GM12891 (cell line): Measurements from ENCODE around the gene ATP6V0E1.
"Not testable (repeated sequence)": the region's sequence is repeated elsewhere in the genome, so short reads cannot be mapped to it uniquely, and the experiment has no call there.

Experiments used
- DNase-seq: peaks from one replicate; pipeline ENCODE4 v3.0.0; 2011; ENCODE audit warnings: low spot score; ENCODE audit not compliant: insufficient read length
- FAIRE-seq: peaks from 2 replicates; lab custom pipeline; 2011; peaks lifted over from hg19 to GRCh38; lab: Jason Lieb, UNC
- PAX5 ChIP-seq: IDR thresholded peaks from 2 replicates; pipeline ENCODE4 v1.6.1; 2011; ENCODE audit warnings: low read length, moderate library complexity, mild to moderate bottlenecking; ENCODE audit not compliant: insufficient read depth, severe bottlenecking
- POLR2A ChIP-seq: IDR thresholded peaks from 2 replicates; pipeline ENCODE4 v1.6.1; 2011; ENCODE audit warnings: low read depth, low read length, control low read depth
- POLR2AphosphoS5 ChIP-seq: IDR thresholded peaks from 2 replicates; pipeline ENCODE4 v1.6.1; 2011; ENCODE audit warnings: low read depth, low read length, control low read depth
- POU2F2 ChIP-seq: IDR thresholded peaks from 2 replicates; pipeline ENCODE4 v1.6.1; 2011; ENCODE audit warnings: low read depth, mild to moderate bottlenecking, control low read depth, low read length, moderate library complexity
- SPI1 ChIP-seq: IDR thresholded peaks from 2 replicates; pipeline ENCODE4 v1.6.1; 2011; ENCODE audit warnings: low read depth, low read length, control low read depth
- TAF1 ChIP-seq: IDR thresholded peaks from 2 replicates; pipeline ENCODE4 v1.6.1; 2011; ENCODE audit warnings: low read depth, low read length, control low read depth

ATP6V0E1 gene

GRCh38 chr5:173062141-173062540 is 78.6 kb downstream of the ATP6V0E1 start:
- no peak for TF ChIP-seq PAX5
- no peak for TF ChIP-seq POLR2A
- TF ChIP-seq POLR2AphosphoS5: no peak
- no peak for TF ChIP-seq SPI1
- no peak for TF ChIP-seq POU2F2
- TF ChIP-seq TAF1: no peak
- no peak for DNase-seq
- no peak for FAIRE-seq

- FAIRE-seq: peak; percentile 76
- no peak for DNase-seq
- TF ChIP-seq PAX5: no peak
- 0 out of 2 replicates have a peak, but pooled peaks have one; percentile 34 for TF ChIP-seq POLR2A
Observed at GRCh38 chr5:173065155-173065554, 81.6 kb downstream of the ATP6V0E1 start.

- DNase-seq: no peak
- TF ChIP-seq TAF1 (no peak), POU2F2 (no peak), POLR2AphosphoS5 (no peak)
- no peak for FAIRE-seq
Observed at GRCh38 chr5:173069671-173070070, 86.1 kb downstream of the ATP6V0E1 start.

GRCh38 chr5:173075137-173075843 is 91.7 kb downstream of the ATP6V0E1 start:
- no peak for DNase-seq
- no peak for TF ChIP-seq POLR2A
- no peak for TF ChIP-seq POU2F2
- TF ChIP-seq SPI1: no peak
- TF ChIP-seq TAF1: no peak
- TF ChIP-seq PAX5: no peak
- no peak for TF ChIP-seq POLR2AphosphoS5
- FAIRE-seq: no peak

GRCh38 chr5:173075970-173076369 is 92.4 kb downstream of the ATP6V0E1 start:
- FAIRE-seq: no peak
- DNase-seq: no peak
- no peak for TF ChIP-seq POU2F2
- TF ChIP-seq SPI1: no peak
- no peak for TF ChIP-seq POLR2AphosphoS5
- no peak for TF ChIP-seq PAX5
- no peak for TF ChIP-seq TAF1
- TF ChIP-seq POLR2A: no peak

GRCh38 chr5:173076471-173076870 is 92.9 kb downstream of the ATP6V0E1 start:
- DNase-seq, FAIRE-seq: not testable (repeated sequence)

GRCh38 chr5:173078878-173079277 is 95.3 kb downstream of the ATP6V0E1 start:
- no peak for TF ChIP-seq POLR2A
- no peak for TF ChIP-seq PAX5
- no peak for TF ChIP-seq POLR2AphosphoS5
- TF ChIP-seq TAF1: no peak
- TF ChIP-seq SPI1: no peak
- no peak for TF ChIP-seq POU2F2
- no peak for DNase-seq
- no peak for FAIRE-seq
